HepG2 (cell line): Measurements from ENCODE around the gene TTC31. TPM values are rescaled to one million over a fixed set of nuclear protein-coding genes. Genes with fewer than 3 reads are reported as not detected.

Experiments used
- GATA4 ChIP-seq: sonication (generic); IDR thresholded peaks from 2 replicates; pipeline ENCODE4 v1.6.1; 2016; ENCODE audit warnings: antibody characterized with exemption, low read depth, borderline replicate concordance
- GLI4 ChIP-seq: sonication (generic); formaldehyde crosslinking; IDR thresholded peaks from 2 replicates; pipeline ENCODE4 v1.5.1; 2020; ENCODE audit warnings: missing genetic modification reagents, mild to moderate bottlenecking, moderate library complexity, borderline replicate concordance
- ISL2 ChIP-seq: sonication (generic); formaldehyde crosslinking; IDR thresholded peaks from 2 replicates; pipeline ENCODE4 v1.5.0; 2020; ENCODE audit warnings: missing genetic modification reagents
- NR2F1 ChIP-seq, 2 experiments: fragments of 450-650 bp in 1 of 2; formaldehyde crosslinking in 1 of 2; IDR thresholded peaks; 2 replicates each; pipeline versions ENCODE4 v1.5.0 to v1.6.1; 2016 to 2020; ENCODE audit warnings: mild to moderate bottlenecking in 1 of 2, missing compliant biosample characterization in 1 of 2, missing genetic modification reagents in 1 of 2, moderate library complexity in 1 of 2
- RCOR2 ChIP-seq: IDR thresholded peaks from 2 replicates; pipeline ENCODE4 v1.6.1; 2016; ENCODE audit warnings: missing biosample characterization, missing genetic modification reagents
- SCMH1 ChIP-seq: sonication (generic); formaldehyde crosslinking; IDR thresholded peaks from 2 replicates; pipeline ENCODE4 v1.9.0; 2021; ENCODE audit warnings: missing genetic modification reagents, mild to moderate bottlenecking, borderline replicate concordance
- ZNF30 ChIP-seq: sonication (generic); formaldehyde crosslinking; IDR thresholded peaks from 2 replicates; pipeline ENCODE4 v1.5.0; 2020; ENCODE audit warnings: mild to moderate bottlenecking, missing genetic modification reagents
- ZNF564 ChIP-seq: sonication (generic); formaldehyde crosslinking; IDR thresholded peaks from 2 replicates; pipeline ENCODE4 v1.8.1; 2023; ENCODE audit warnings: mild to moderate bottlenecking, missing genetic modification reagents
- ZNF83 ChIP-seq: sonication (generic); formaldehyde crosslinking; IDR thresholded peaks from 2 replicates; pipeline ENCODE4 v1.4.0; 2020; ENCODE audit warnings: missing genetic modification reagents, mild to moderate bottlenecking, borderline replicate concordance
- ZSCAN9 ChIP-seq: IDR thresholded peaks from 2 replicates; pipeline ENCODE4 v1.6.1; 2016; ENCODE audit warnings: borderline replicate concordance
- polyA plus RNA-seq, 8 experiments: library from polyadenylated mRNA; depleted of rRNA in 3 of 8; stranded (reverse) in 7 of 8; unstranded in 1 of 8; fragments of >200 nt; fragmentation: Illumina TruSeq in 4 of 8; extraction: Trizol in 4 of 8; gene quantifications; 2 replicates each; pipeline versions ENCODE4 v1.2.1 to v1.2.3, GENCODE V29; 2011 to 2016; ENCODE audit warnings: low read depth in 4 of 8, missing spikeins in 1 of 8, mixed read lengths in 1 of 8; ENCODE audit not compliant: insufficient read depth in 1 of 8
- total RNA-seq, 5 experiments: library from RNA; depleted of rRNA; stranded (reverse); fragments of >200 nt; fragmentation: Illumina TruSeq; extraction: Trizol; gene quantifications; 2 replicates each; pipeline ENCODE4 v1.2.3, GENCODE V29; 2016; ENCODE audit warnings: low read depth in 1 of 5
- TF ChIP-seq, protein P1 (sequence below): sonication (generic); formaldehyde crosslinking; IDR thresholded peaks from 2 replicates; pipeline ENCODE4 v1.4.0; 2020; ENCODE audit warnings: missing genetic modification reagents
- TF ChIP-seq, protein P2 (sequence below): sonication (generic); formaldehyde crosslinking; IDR thresholded peaks from 2 replicates; pipeline ENCODE4 v1.8.0; 2022; ENCODE audit warnings: missing genetic modification reagents, low read depth, mild to moderate bottlenecking, borderline replicate concordance
- TF ChIP-seq, protein P3 (sequence below): sonication (generic); formaldehyde crosslinking; conservative IDR thresholded peaks from 2 replicates; pipeline ENCODE4 v1.4.0; 2020; ENCODE audit warnings: mild to moderate bottlenecking, missing genetic modification reagents, moderate library complexity
- TF ChIP-seq, protein P4 (sequence below): sonication (generic); formaldehyde crosslinking; IDR thresholded peaks from 2 replicates; pipeline ENCODE4 v1.9.0; 2021; ENCODE audit warnings: missing genetic modification reagents, borderline replicate concordance
- TF ChIP-seq, protein P5 (sequence below): sonication (generic); formaldehyde crosslinking; IDR thresholded peaks from 2 replicates; pipeline ENCODE4 v1.8.0; 2022; ENCODE audit warnings: mild to moderate bottlenecking, missing genetic modification reagents, moderate library complexity
- TF ChIP-seq, protein P6 (sequence below): IDR thresholded peaks from 2 replicates; pipeline ENCODE4 v1.6.1; 2016; ENCODE audit warnings: mild to moderate bottlenecking

Gene TTC31
- total and polyA plus RNA-seq, 2 of the 13 experiments (the other 11 are each of a cell fraction or from before 2014, with no cell fraction given): 28.3 to 39.5 TPM

DNA sequence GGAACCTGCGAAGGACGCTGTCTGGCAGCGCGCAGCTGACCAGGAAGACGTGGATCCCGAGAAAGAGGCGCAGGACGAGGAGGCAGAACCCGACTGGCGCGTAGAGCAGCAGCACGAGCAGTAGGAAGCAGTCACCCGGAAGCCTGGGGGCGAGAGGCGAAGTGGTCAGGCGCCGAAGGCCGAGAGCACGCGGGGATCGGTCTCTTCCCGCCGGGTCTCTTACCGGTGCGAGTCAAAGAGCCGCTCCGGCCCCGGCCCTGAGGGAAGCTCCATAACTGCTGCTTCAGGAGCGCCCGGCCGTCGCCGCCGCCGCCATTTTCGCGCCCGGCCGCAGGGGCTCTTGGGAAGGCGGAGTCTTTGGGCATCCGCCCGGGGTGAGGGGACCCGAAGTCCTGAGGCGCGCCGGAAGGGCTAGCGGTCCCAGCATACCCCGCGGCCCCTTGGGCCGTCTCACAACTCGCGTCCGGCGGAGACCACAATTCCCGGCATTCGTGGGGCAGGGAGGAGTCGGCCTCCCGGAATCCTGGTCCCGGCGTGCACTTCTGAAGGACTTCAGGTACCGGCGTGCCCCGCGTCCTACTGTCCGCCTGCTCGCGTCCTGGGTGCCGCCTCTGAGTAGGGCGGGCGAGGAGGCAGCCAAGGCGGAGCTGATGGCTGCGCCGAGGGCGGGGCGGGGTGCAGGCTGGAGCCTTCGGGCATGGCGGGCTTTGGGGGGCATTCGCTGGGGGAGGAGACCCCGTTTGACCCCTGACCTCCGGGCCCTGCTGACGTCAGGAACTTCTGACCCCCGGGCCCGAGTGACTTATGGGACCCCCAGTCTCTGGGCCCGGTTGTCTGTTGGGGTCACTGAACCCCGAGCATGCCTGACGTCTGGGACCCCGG, 46.7 kb downstream of the TTC31 start, which contains the start of the genes AUP1 and HTRA2 (continued):
- TF ChIP-seq RCOR2 (CRISPR knock-in tag): no peak
- TF ChIP-seq ZSCAN9 (CRISPR knock-in tag): peak; percentile 51; the same call in 1 of the 2 replicates
- TF ChIP-seq ZNF30 (CRISPR knock-in tag): no peak
- TF ChIP-seq, protein P1, sequence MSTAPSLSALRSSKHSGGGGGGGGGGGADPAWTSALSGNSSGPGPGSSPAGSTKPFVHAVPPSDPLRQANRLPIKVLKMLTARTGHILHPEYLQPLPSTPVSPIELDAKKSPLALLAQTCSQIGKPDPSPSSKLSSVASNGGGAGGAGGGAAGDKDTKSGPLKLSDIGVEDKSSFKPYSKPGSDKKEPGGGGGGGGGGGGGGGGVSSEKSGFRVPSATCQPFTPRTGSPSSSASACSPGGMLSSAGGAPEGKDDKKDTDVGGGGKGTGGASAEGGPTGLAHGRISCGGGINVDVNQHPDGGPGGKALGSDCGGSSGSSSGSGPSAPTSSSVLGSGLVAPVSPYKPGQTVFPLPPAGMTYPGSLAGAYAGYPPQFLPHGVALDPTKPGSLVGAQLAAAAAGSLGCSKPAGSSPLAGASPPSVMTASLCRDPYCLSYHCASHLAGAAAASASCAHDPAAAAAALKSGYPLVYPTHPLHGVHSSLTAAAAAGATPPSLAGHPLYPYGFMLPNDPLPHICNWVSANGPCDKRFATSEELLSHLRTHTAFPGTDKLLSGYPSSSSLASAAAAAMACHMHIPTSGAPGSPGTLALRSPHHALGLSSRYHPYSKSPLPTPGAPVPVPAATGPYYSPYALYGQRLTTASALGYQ: no peak; the same call in 1 of the 2 replicates
- TF ChIP-seq GLI4: no peak; the same call in 1 of the 2 replicates
- TF ChIP-seq ZNF564 (CRISPR knock-in tag): peak; percentile 94
- TF ChIP-seq, protein P2, sequence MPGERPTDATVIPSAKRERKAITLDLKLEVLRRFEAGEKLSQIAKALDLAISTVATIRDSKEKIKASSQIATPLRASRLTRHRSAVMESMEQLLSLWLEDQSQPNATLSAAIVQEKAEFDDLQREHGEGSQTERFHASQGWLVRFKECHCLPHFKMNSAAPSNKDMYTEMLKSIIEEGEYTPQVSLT (CRISPR knock-in tag): peak; percentile 84; the same call in 1 of the 2 replicates
- TF ChIP-seq GATA4: peak; percentile 58; the same call in 1 of the 2 replicates
- TF ChIP-seq ISL2 (CRISPR knock-in tag): peak; percentile 82
- TF ChIP-seq NR2F1 (CRISPR knock-in tag; IDR thresholded peaks at IDR 0.05): peak in 1 of 2 experiments; percentile 74; a peak in 2 of 4 replicates
- TF ChIP-seq, protein P3, sequence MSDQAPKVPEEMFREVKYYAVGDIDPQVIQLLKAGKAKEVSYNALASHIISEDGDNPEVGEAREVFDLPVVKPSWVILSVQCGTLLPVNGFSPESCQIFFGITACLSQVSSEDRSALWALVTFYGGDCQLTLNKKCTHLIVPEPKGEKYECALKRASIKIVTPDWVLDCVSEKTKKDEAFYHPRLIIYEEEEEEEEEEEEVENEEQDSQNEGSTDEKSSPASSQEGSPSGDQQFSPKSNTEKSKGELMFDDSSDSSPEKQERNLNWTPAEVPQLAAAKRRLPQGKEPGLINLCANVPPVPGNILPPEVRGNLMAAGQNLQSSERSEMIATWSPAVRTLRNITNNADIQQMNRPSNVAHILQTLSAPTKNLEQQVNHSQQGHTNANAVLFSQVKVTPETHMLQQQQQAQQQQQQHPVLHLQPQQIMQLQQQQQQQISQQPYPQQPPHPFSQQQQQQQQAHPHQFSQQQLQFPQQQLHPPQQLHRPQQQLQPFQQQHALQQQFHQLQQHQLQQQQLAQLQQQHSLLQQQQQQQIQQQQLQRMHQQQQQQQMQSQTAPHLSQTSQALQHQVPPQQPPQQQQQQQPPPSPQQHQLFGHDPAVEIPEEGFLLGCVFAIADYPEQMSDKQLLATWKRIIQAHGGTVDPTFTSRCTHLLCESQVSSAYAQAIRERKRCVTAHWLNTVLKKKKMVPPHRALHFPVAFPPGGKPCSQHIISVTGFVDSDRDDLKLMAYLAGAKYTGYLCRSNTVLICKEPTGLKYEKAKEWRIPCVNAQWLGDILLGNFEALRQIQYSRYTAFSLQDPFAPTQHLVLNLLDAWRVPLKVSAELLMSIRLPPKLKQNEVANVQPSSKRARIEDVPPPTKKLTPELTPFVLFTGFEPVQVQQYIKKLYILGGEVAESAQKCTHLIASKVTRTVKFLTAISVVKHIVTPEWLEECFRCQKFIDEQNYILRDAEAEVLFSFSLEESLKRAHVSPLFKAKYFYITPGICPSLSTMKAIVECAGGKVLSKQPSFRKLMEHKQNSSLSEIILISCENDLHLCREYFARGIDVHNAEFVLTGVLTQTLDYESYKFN (CRISPR knock-in tag): peak; percentile 67
- TF ChIP-seq, protein P4, sequence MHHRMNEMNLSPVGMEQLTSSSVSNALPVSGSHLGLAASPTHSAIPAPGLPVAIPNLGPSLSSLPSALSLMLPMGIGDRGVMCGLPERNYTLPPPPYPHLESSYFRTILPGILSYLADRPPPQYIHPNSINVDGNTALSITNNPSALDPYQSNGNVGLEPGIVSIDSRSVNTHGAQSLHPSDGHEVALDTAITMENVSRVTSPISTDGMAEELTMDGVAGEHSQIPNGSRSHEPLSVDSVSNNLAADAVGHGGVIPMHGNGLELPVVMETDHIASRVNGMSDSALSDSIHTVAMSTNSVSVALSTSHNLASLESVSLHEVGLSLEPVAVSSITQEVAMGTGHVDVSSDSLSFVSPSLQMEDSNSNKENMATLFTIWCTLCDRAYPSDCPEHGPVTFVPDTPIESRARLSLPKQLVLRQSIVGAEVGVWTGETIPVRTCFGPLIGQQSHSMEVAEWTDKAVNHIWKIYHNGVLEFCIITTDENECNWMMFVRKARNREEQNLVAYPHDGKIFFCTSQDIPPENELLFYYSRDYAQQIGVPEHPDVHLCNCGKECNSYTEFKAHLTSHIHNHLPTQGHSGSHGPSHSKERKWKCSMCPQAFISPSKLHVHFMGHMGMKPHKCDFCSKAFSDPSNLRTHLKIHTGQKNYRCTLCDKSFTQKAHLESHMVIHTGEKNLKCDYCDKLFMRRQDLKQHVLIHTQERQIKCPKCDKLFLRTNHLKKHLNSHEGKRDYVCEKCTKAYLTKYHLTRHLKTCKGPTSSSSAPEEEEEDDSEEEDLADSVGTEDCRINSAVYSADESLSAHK (CRISPR knock-in tag): no peak
- no peak for TF ChIP-seq SCMH1 (CRISPR knock-in tag)
- TF ChIP-seq, protein P5, sequence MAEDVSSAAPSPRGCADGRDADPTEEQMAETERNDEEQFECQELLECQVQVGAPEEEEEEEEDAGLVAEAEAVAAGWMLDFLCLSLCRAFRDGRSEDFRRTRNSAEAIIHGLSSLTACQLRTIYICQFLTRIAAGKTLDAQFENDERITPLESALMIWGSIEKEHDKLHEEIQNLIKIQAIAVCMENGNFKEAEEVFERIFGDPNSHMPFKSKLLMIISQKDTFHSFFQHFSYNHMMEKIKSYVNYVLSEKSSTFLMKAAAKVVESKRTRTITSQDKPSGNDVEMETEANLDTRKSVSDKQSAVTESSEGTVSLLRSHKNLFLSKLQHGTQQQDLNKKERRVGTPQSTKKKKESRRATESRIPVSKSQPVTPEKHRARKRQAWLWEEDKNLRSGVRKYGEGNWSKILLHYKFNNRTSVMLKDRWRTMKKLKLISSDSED (CRISPR knock-in tag): peak; percentile 42; the same call in 1 of the 2 replicates
- TF ChIP-seq, protein P6, sequence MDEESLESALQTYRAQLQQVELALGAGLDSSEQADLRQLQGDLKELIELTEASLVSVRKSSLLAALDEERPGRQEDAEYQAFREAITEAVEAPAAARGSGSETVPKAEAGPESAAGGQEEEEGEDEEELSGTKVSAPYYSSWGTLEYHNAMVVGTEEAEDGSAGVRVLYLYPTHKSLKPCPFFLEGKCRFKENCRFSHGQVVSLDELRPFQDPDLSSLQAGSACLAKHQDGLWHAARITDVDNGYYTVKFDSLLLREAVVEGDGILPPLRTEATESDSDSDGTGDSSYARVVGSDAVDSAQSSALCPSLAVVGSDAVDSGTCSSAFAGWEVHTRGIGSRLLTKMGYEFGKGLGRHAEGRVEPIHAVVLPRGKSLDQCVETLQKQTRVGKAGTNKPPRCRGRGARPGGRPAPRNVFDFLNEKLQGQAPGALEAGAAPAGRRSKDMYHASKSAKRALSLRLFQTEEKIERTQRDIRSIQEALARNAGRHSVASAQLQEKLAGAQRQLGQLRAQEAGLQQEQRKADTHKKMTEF: peak; percentile 98
- 0 out of 2 replicates have a peak, but pooled peaks have one; percentile 26 for TF ChIP-seq ZNF83
